Small intestine (tissue), 4 donors: ENCODE results near the gene OR6K2. TPM values are rescaled to one million over a fixed set of nuclear protein-coding genes. Genes with fewer than 3 reads are reported as not detected.

Source experiments
- polyA plus RNA-seq, 4 donors: library from polyadenylated mRNA; stranded (reverse) in 3 of 4; unstranded in 1 of 4; fragments of 200-250 nt in 3 of 4; fragments of 120-200 nt in 1 of 4; gene quantifications; one replicate each; pipeline versions ENCODE4 v1.2.1 to v1.2.3, GENCODE V29; 2013
- donor health status: healthy with polysubstance abuse.
- donor health status: Bipolar disorder and iron deficiency.
- donor health status: healthy.

The OR6K2 gene
- polyA plus RNA-seq, 4 donors: not detected

Other genes starting within 250 kb of the OR6K2 start
- gene OR10K1, start 238.8 kb downstream of the OR6K2 start, polyA plus RNA-seq: not detected
- gene OR10R2, start 228.4 kb downstream of the OR6K2 start, polyA plus RNA-seq: not detected
- gene OR6Y1, start 146.2 kb downstream of the OR6K2 start, polyA plus RNA-seq: not detected
- not detected for gene OR6P1, start 130.1 kb downstream of the OR6K2 start, polyA plus RNA-seq
- not detected for gene OR10X1, start 120.8 kb downstream of the OR6K2 start, polyA plus RNA-seq
- under 1 TPM in 1 of 4 donors, not detected in 3; under 0.01 TPM for gene OR10Z1, start 95.4 kb downstream of the OR6K2 start, polyA plus RNA-seq
- under 1 TPM in 2 of 4 donors, not detected in 2; under 0.01 to 0.30 TPM for gene SPTA1, start 13.9 kb downstream of the OR6K2 start, polyA plus RNA-seq
- not detected for gene OR6K3, start 20.1 kb upstream of the OR6K2 start, polyA plus RNA-seq
- not detected for gene OR6K6, start 54.1 kb upstream of the OR6K2 start, polyA plus RNA-seq
- not detected for gene OR6N1, start 71.5 kb upstream of the OR6K2 start, polyA plus RNA-seq
- not detected for gene OR6N2, start 80.6 kb upstream of the OR6K2 start, polyA plus RNA-seq
- gene MNDA, start 130.7 kb upstream of the OR6K2 start, polyA plus RNA-seq: 1 to 10 TPM in 3 of 4 donors, under 1 TPM in 1; 0.89 to 3.3 (median 1.9) TPM
- under 1 TPM; 0.55 to 0.81 (median 0.68) TPM for gene PYHIN1, start 230.9 kb upstream of the OR6K2 start, polyA plus RNA-seq